Retinal pigment epithelial cell (primary cell): Measurements from ENCODE around the gene ARHGEF7.
A peak's percentile ranks its signal among the peaks of the same experiment; 100 is the strongest.
"Not testable (repeated sequence)": the region's sequence is repeated elsewhere in the genome, so short reads cannot be mapped to it uniquely, and the experiment has no call there.

ENCODE experiments used
- DNase-seq: peaks from one replicate; pipeline ENCODE4 v3.0.0-alpha.2; 2010; ENCODE audit warnings: low read depth
- H3K4me3 ChIP-seq: 2 replicates; pipeline ENCODE4 v1.5.1; 2011; ENCODE audit warnings: mild to moderate bottlenecking, low read length, control low read depth, moderate library complexity
- TF ChIP-seq, protein P1 (sequence below): conservative IDR thresholded peaks from 2 replicates; pipeline ENCODE4 v1.5.1; 2011; ENCODE audit warnings: low read depth, low read length, control low read depth, inconsistent platforms

Gene ARHGEF7

DNA sequence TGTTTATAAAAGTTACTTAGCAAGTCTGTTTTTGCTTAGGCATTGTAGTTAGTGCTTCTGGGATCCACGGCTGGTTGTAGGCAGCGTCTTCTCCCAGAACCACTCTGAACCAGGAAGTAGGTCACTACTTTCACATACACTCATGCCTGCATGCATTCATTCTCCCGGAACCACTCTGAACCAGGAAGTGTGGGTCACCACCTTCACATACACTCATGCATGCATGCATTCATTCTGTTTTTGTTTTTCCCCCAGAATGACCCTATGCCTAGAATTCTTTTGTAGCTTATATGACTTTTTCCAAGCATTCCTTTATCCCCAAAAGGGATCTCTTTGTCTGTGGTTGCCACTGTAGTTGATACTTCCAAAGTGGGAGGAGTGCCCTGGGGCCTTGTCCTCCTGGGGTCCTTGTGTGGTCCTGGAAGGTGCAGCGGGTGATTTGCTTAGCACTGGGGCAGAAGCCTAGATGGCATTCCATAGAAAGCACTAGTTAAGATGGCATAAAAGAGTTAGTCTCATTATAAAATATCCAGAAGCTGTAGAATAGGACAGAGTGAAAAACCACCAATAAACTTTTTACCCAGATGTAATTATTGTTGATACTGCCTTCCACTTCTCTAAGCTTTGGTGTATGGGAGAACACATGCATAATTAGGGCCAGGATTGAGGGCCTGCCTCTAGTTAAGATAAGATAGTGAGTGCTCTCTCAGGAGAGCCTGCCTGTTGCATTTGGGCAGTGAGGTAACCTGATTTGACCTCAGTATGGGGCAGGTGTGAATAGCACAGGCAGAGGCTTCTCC is 136.7 kb downstream of the ARHGEF7 start:
- H3K4me3 ChIP-seq, result no peak overlapping the region
- TF ChIP-seq, protein P1, sequence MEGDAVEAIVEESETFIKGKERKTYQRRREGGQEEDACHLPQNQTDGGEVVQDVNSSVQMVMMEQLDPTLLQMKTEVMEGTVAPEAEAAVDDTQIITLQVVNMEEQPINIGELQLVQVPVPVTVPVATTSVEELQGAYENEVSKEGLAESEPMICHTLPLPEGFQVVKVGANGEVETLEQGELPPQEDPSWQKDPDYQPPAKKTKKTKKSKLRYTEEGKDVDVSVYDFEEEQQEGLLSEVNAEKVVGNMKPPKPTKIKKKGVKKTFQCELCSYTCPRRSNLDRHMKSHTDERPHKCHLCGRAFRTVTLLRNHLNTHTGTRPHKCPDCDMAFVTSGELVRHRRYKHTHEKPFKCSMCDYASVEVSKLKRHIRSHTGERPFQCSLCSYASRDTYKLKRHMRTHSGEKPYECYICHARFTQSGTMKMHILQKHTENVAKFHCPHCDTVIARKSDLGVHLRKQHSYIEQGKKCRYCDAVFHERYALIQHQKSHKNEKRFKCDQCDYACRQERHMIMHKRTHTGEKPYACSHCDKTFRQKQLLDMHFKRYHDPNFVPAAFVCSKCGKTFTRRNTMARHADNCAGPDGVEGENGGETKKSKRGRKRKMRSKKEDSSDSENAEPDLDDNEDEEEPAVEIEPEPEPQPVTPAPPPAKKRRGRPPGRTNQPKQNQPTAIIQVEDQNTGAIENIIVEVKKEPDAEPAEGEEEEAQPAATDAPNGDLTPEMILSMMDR, result no peak
- DNase-seq, result no peak

DNA sequence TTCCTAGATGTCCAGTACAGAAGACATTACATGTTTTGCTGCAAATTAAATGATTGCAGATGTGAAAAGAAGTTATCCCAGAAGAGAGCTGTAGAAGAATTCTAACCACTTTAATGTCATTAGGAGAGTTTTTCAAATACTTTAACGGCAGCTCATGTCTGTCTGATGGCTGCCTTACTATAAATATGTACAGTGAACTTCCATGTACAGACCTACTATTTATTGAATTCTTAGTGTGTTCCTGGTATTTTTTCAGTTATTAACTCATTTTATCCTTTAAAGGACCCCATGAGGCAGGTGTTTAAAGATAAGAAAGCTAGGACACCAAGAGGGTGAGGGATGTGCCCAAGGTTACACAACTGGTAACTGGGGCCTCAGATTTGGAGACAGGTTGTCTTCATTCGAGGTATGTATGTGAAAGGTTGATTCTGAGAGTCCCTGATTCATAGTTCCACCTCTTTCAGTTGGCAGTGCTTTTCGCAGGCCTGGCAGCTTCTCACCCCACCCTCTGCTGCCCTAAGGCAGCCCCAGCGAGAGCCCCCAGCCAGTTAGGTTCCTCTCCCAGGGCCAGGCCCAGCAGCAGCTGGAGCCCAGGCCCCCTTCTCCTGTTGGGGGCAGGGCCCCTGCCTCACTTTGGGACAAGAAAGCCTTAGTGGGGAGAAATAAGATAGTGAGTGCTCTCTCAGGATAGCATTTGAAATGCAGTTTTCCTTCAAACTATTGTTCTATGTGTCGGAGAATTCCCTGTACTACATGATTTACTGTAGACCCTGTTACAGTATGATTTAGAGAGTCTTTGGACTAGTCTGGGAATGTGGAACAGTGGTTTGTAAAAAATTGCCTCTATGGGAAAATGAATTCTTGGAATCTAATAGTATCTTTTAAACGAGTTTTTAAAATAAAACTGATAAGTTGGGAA is 137.6 kb downstream of the ARHGEF7 start:
- TF ChIP-seq, protein P1, result no peak
- no peak for DNase-seq
- H3K4me3 ChIP-seq, result no peak overlapping the region

DNA sequence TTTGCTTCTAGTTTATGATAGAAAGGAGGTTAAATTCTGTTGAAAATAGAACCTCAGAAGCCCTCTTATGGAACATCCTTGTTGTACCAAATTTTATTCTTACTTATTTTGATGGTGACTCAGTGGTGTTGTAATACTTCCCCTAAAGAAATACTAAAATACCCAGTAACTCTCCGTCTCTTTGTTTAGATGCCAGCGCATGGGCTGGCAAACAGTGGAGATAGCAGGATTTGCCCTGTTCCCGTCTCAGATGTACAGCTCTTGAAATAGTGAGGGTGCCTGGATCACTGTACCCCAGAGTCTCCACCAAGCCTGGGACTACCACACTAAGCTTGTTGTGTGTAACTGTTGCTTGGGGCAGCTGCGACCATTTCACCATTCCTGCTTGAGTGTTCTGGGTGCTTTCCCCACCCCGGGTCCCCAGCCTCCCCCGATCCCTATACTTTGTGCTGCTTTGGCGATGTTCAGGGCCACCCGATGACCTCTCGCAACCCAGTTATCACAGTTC is 138.3 kb downstream of the ARHGEF7 start:
- no peak for DNase-seq
- H3K4me3 ChIP-seq, result no peak overlapping the region
- TF ChIP-seq, protein P1, result no peak

DNA sequence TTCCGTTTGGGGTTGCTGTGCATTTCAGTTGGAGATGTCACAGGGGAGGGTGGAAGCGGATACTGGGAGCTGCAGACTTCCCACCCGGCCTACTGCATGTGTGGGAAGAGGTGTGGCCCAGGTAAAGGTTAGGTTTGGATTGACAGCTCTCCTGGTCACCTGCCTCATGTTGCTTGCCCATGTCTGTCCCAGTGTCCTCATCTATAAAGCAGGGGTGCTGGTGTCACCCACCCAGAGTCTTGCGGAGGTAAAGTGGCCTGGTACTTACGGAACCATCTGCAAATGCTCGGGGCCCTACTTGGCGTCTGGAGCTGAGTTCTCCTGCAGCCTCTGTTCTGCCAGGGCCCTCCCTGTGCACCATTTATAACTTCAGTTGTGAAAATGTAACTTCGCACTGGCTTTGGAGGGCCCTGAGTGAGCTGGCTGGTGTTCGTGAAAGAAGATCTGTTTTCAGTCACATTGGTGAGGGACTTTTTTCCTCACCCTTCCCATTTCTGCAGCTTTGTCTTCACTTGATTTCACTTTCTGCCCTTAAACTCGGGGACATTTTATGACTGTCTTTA is 140.2 kb downstream of the ARHGEF7 start:
- H3K4me3 ChIP-seq, result no peak overlapping the region
- DNase-seq, result no peak
- TF ChIP-seq, protein P1, result no peak

DNA sequence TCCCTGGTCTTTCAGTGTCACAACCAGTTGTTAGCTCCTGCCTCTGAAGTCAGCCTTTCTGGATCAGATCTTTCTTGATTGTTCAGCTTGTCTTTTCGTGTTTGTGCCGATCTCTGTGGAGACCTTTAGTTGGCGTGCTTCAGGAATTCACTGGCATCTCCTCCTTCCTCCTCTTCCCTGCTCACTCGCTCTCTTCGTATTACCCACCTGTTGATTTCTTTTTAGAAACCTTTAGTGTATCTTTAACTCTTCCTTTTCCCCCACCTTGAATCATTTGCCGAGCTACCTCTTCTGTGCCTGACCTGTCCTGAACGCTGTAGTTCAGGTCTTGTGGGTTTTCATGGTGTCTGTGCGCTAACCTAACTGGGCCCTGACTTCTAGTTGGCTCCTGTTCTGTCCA is 141.3 kb downstream of the ARHGEF7 start:
- DNase-seq, result no peak
- TF ChIP-seq, protein P1, result no peak

DNA sequence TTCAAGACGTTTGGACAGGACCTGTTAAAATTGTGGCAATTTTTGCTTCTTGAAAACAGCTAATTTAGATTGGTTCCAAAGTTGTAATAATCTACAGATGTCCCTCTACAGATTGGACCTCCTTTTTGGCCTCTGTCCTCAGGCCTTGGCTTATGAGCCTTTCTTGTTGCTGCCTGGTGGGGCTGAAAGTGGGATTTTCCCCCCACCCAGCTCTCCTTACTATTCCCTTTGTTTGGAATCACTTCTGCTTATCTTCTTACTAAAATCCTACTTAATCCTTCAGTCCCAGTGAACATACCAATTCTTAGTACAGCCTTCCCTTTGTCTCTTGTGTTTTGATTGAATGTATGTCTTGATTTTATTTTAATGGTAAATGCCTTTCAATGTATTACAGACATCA is 141.8 kb downstream of the ARHGEF7 start:
- TF ChIP-seq, protein P1, result no peak
- DNase-seq, result peak; percentile 5

More for the DNA sequence above, 141.3 kb downstream of the ARHGEF7 start:
- H3K4me3 ChIP-seq, result no peak overlapping the region

DNA sequence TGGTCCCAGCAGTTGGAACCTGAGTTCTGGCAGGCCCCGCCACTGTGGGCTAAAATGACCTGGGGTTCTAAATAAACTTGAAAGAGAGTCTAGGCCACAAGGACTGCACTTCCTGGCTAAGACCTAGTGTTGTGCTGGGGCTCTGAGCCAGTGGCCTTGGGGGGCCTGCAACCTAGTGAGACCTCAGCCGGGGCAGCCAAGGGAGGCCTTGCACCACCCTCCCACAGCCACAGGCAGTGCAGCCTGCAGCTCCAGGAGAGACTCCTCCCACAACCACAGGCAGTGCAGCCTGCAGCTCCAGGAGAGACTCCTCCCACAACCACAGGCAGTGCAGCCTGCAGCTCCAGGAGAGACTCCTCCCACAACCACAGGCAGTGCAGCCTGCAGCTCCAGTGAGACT is 142.8 kb downstream of the ARHGEF7 start:
- not testable (repeated sequence) for H3K4me3 ChIP-seq, DNase-seq

More for the DNA sequence above, 141.8 kb downstream of the ARHGEF7 start:
- no peak overlapping the region for H3K4me3 ChIP-seq
